NCI-H128 (cell line): Measurements from ENCODE around the gene PPP3CA.

ENCODE experiments used
- DNase-seq: peaks from one replicate; lab custom pipeline; 2025; ENCODE audit not compliant: unreplicated experiment; lab: John Stamatoyannopoulos, UW

Gene PPP3CA

DNA sequence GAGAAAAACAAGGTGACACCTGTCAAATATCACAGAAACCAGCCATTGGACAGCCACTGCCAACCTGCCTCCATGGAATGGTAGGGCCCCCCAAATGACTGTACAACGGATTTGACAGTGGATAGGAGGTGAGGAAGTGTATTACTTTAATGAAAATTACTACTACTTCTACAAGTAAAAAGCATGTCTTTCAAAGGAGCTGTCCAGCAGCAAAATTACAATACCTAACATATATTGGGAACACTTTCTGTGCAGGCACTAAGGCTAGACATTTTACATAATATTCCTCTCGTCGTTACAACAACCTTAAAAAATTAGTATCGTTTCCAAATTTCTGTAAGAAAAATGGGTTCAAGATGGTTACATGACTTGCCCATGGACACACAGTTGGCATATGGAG, 14.9 kb downstream of the PPP3CA start:
- no peak for DNase-seq

DNA sequence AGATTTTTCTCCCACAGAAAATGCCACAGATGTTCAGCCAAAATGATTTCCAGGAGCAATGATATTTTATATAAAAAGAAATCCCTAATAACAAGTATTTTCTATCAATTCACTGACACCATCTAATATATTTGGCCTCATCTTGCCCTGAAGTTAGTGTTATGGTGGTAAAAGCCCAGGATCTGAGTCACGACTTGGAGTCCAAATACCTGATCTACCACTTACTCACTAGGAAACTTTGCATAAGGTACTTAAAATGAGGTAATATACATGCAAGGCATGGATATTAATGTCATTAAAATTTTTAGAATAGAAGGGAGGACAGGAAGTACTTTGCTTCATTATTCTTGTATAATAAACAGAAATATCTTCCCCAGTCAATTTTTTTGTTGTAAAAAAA, 16.3 kb downstream of the PPP3CA start:
- DNase-seq, result no peak

GRCh38 chr4:101329592-101329991, 17.7 kb downstream of the PPP3CA start:
- no peak for DNase-seq

- DNase-seq, result no peak
Observed at GRCh38 chr4:101328063-101328602, 19.2 kb downstream of the PPP3CA start.

- DNase-seq, result no peak
Observed at GRCh38 chr4:101326576-101326975, 20.8 kb downstream of the PPP3CA start.

- DNase-seq, result no peak
Observed at GRCh38 chr4:101322743-101323142, 24.6 kb downstream of the PPP3CA start.

DNA sequence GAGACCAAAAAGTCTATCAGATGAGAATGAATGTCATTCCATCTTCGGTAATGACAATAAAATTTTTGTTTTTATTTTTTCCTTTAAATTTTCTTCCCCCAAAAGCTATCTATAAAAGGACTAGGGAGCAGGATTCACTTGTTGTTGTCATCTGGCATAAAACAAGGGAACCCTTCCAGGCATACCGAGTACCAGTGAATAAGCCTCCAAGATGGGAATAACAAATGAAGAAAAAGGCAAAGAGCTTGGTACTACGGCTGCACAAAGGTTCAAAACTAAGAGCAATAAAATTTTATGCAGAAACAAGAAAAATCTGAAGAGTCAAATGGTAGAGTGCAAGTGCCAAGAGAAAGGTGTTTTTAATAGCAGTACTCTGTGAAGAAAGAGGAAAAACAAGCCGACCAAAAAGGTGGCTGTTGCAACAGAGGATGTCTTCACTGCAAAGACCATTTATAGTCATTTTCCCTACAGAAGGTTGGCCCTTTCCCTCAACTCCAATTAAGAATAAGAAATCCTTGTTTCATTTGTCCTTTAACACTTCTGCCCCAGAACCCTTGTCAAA, 25.8 kb downstream of the PPP3CA start:
- DNase-seq, result no peak

DNA sequence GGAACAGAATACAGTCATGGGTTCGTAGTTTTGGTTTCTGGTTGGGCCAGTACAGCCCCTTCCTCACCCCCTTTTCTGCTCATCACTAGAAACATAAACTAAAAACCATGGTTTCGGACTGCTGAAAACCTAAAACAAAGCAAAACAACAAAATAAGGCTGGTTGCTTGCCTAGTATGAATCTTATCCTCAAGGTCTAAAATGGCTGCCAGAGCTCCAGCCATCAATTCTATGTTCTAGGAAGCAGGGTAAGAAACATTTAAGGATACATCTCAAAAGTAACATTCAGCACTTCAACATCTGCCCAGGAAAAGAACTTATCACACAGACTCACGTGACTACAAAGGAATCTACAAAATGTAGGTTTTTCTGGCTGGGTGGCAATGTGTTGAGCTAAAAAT, 31.5 kb downstream of the PPP3CA start:
- DNase-seq, result no peak

DNA sequence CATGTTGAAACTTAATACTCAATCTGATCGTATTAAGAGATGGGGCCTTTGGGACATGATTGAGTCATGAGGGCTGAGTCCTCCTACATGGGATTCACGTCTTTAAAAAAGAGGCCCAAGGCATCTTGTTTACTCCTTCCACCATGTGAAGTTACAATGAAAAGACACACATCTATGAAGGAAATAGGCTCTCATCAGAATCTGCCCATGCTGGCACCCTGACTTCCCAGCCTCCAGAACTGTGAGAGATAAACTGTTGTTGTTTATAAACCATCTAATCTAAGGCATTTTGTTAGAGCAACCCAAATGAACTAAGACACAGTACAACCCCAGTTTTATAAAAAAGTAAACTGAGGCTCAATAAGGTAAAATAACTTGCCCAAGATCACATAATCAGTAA, 32.3 kb downstream of the PPP3CA start:
- DNase-seq, result no peak

DNA sequence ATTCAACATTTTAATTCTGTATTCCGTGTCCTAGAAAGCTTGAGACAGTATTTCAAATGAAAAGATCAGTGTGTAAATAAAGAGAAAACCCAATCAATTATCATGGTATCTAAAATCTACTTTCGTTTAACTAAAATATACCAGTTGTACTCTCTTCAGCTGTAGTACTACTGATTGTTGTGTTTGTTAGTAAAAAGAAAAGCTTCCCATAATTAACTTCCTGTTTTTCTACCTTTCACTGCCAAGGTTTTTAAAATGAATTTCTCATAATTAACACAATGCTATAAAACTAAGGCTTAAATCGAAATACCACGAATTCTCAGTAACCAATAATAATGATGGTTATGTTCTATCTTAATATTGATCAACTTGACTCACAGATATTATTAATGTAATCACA, 37.4 kb downstream of the PPP3CA start:
- no peak for DNase-seq

GRCh38 chr4:101307899-101308298, 39.4 kb downstream of the PPP3CA start:
- no peak for DNase-seq

DNA sequence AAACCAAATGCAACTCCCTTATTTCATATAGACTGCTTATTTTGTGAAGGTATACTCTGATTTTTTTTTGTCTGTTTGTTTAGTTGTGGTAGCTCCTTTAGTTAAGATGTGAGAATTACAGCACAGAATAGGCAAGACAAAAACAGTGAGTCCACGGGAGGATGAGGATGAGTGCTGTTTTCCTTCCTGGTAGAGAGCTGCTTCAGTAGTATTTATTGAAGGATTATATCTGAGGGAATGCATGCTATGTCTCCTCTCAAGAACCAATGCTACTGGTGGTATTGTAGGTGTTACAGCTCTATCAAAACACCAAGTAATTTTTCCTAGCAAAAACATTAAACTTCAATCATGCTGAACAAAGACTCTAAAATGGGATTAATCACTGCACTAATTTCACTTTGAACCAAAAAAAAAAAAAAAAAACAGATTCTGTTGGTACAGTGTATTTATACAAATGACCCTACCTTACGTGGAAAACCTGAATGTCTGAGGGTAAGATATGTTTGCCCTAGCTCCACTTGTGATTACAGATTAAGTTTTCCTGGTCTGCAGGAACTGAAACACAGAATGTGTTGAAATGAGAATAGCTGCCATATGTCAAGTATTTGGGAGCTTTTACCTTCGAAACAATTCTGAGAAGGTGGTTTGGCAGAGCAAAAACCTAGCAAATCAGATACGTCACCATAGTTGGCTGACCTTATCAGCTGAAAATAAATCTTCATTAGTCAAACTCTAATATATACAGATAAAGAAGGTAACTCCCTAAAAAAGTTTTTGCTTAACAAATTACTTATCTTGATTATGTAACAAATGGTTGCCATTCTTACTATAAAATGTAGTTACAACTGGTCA, 40.3 kb downstream of the PPP3CA start:
- DNase-seq, result no peak

- no peak for DNase-seq
Observed at GRCh38 chr4:101306225-101306624, 41.1 kb downstream of the PPP3CA start.

- no peak for DNase-seq
Observed at GRCh38 chr4:101304916-101305315, 42.4 kb downstream of the PPP3CA start.

GRCh38 chr4:101299899-101300540, 47.3 kb downstream of the PPP3CA start:
- DNase-seq, result no peak

DNA sequence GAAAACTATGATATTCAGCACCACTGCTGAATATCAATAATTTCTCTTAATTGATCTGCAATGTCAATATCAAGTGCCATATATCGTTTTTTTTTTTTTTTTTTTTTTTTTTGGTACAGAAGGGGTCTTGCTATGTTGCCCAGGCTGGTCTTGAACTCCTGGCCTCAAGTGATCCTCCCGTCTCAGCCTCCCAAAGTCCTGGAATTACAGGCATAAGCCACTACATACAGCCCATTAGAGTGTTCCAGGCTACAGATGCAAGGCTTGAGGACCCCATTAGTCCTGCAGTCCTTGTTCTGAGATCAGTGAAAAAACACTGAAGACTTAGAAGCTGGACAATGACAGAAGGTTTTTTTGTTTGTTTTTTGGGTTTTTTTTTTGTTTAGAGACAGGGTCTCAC, 48.3 kb downstream of the PPP3CA start:
- no peak for DNase-seq

DNA sequence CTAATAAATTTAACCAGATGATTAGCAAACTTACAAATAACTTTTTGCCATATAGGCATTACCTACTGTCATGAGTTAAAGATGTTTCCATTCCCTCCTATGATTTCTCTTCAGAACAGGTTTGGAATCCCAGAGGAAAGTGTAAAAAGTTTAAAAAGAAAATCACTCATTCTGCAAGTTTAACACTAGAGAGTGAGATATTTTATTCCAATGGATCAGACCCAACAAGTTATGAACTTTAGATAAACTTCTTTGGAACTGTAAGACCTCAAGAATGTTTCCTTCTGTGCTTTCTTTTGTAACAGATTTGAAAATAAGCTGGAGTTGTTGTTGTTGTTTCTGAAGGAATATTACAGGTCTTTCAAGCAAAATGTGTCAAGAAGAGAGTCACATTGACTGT, 51.6 kb downstream of the PPP3CA start:
- no peak for DNase-seq

DNA sequence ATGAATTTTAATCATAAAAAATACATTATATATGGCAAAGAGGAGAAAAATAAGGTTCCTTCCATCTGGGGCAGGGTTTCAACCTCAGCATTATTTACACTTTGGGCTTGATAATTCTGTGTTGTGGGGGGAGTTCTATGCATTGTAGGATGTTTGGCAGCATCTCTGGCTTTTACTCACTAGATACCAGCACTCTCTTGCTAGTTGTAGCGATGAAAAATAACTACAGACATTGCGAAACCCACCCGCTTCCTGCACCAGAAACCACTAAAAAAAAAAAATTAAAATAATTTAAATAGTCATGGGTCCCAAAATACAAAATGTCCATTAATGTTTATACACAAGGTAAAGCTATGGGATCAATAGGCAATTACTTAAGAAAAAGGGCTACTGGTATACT, 52.7 kb downstream of the PPP3CA start:
- DNase-seq, result no peak

DNA sequence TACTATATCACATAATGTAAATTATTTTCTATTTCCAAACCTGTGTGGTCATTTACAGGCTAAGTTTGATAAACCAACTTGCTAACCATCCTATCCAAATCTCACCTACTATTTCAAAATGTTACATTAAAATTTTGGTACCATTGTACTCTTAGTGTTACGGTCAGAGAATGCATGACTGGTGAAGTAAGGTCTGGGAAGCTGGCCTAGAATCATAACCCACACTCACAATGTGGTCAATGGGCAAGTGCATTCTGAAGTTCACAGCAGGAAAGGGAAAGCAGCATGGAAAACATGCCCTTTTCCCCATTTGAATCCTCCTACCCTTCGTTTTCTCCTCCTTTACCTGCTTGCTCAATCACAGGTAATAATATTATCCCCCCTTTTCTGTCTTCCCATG, 54.4 kb downstream of the PPP3CA start:
- DNase-seq, result no peak

DNA sequence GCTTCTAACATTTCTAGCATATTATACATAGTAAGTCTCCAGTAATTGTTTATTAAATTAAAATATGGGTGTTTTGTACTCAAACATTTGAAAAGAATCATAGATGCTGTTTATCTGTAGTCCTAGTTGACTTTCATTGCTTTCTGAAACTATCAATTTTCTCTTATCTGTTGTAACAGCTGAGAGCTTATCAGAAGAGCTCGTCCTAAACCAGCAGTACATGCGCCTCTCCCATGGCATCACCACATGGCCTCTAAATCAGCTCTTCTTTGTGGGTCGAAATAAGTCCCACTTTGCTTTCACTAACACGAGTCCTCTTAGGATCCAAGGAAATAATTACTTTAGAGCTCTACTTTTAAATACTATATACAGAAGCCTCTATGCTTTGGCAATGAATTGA, 55.1 kb downstream of the PPP3CA start:
- DNase-seq, result no peak

- DNase-seq, result no peak
Observed at GRCh38 chr4:101291198-101291597, 56.1 kb downstream of the PPP3CA start.

- no peak for DNase-seq
Observed at GRCh38 chr4:101290654-101291053, 56.7 kb downstream of the PPP3CA start.
